SU-DHL-6 (cell line): Measurements from ENCODE around the gene SLC22A14.

Experiments
- EZH2phosphoT487 ChIP-seq: fragments of 200-600 bp; sonication (generic), shearing (Covaris generic); conservative IDR thresholded peaks from 2 replicates; pipeline ENCODE4 v1.6.1; 2018; ENCODE audit warnings: mild to moderate bottlenecking, antibody characterized with exemption, low read length, moderate library complexity, mixed read lengths
- TF ChIP-seq, protein P1 (sequence below): fragments of 200-600 bp; sonication (generic); IDR thresholded peaks from one replicate; pipeline ENCODE4 v1.5.1; 2017; ENCODE audit warnings: antibody characterized with exemption, mild to moderate bottlenecking, low read length, moderate library complexity; ENCODE audit not compliant: insufficient read depth, poor library complexity, severe bottlenecking

DNA sequence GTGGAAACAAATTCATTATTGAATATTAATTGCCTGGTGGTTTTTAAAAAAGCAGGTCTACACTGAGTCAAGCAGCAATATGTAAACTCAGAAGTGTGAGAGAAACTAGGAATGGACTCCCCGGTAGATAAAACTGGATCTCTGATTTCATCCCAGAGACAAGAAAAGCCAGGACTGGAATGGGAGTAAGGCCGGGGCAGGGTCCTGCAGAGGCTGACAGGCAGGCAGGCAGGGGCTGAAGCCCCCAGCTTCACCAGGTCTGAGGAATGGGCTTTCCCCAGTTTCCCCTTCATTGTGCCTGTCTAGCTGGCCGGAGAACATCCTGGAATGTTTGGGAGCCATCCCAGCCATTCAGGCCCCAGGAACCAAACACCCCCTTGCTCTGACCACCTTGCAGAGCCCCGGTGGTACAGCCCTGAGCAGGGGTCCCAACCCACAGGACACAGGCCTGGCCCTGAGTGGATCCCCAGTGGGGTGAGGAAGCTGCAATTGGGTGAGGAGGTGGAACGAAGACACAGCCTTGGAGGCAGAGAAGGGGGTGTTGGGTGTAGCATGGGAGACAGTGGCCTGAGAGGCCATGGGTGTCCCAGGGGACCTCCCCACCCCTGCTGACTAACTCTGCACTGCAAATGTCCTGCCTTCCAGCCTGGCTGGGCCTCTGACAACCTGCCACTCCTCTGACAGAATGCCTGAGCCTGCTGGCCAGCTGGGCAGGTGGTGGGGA is 32.8 kb downstream of the SLC22A14 start:
- TF ChIP-seq, protein P1, sequence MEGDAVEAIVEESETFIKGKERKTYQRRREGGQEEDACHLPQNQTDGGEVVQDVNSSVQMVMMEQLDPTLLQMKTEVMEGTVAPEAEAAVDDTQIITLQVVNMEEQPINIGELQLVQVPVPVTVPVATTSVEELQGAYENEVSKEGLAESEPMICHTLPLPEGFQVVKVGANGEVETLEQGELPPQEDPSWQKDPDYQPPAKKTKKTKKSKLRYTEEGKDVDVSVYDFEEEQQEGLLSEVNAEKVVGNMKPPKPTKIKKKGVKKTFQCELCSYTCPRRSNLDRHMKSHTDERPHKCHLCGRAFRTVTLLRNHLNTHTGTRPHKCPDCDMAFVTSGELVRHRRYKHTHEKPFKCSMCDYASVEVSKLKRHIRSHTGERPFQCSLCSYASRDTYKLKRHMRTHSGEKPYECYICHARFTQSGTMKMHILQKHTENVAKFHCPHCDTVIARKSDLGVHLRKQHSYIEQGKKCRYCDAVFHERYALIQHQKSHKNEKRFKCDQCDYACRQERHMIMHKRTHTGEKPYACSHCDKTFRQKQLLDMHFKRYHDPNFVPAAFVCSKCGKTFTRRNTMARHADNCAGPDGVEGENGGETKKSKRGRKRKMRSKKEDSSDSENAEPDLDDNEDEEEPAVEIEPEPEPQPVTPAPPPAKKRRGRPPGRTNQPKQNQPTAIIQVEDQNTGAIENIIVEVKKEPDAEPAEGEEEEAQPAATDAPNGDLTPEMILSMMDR: no peak
- TF ChIP-seq EZH2phosphoT487: no peak
